PC-9 (cell line): ENCODE data around the gene TENM4. TPM values are rescaled to one million over a fixed set of nuclear protein-coding genes. Genes with fewer than 3 reads are reported as not detected.

ENCODE experiments used
- BruUV-seq: library from RNA; stranded (reverse); fragments of 400-500 nt; replicated peaks from 2 replicates; lab custom pipeline; 2021; lab: Mats Ljungman, UMichigan
- CTCF ChIA-PET: fragments of 300-600 bp; sonication (Branson Sonifier 250); formaldehyde crosslinking; loops from one replicate; lab custom pipeline; 2022; ENCODE audit warnings: antibody characterized with exemption; lab: Charles Lee
- POLR2A ChIA-PET: fragments of 300-600 bp; sonication (Branson Sonifier 250); formaldehyde crosslinking; loops from one replicate; lab custom pipeline; 2022; ENCODE audit warnings: antibody characterized with exemption; ENCODE audit not compliant: unreplicated experiment; lab: Charles Lee
- DNase-seq, 2 experiments: peaks; one replicate each; pipeline versions ENCODE4 v3.0.0 to v3.0.0-alpha.2; 2015 to 2022; ENCODE audit warnings: mixed read lengths in 1 of 2
- H2AFZ ChIP-seq: fragments of 200-600 bp; sonication (generic); 2 replicates; pipeline ENCODE4 v1.8.1; 2017; ENCODE audit warnings: antibody characterized with exemption
- H3F3A ChIP-seq: fragments of 200-600 bp; sonication (generic); 2 replicates; pipeline ENCODE4 v1.8.1; 2017; ENCODE audit warnings: antibody characterized with exemption, mild to moderate bottlenecking, low read depth; ENCODE audit not compliant: insufficient read depth
- H3K27ac ChIP-seq: fragments of 200-600 bp; sonication (generic); 2 replicates; pipeline ENCODE4 v1.6.1; 2016; ENCODE audit warnings: mixed run types
- H3K27me3 ChIP-seq: fragments of 200-600 bp; sonication (generic); 2 replicates; pipeline ENCODE4 v1.6.1; 2016; ENCODE audit warnings: low read depth, mixed run types; ENCODE audit not compliant: insufficient read depth
- H3K36me3 ChIP-seq: fragments of 200-600 bp; sonication (generic); 2 replicates; pipeline ENCODE4 v1.6.1; 2016; ENCODE audit warnings: low read depth, mixed run types
- H3K4me1 ChIP-seq: fragments of 200-600 bp; sonication (generic); replicated peaks from 2 replicates; pipeline ENCODE4 v1.6.1; 2016; ENCODE audit warnings: mixed run types; ENCODE audit not compliant: insufficient read depth
- H3K4me2 ChIP-seq: fragments of 200-600 bp; sonication (generic); 2 replicates; pipeline ENCODE4 v1.6.1; 2017; ENCODE audit warnings: mixed run types
- H3K4me3 ChIP-seq: fragments of 200-600 bp; sonication (generic); 2 replicates; pipeline ENCODE4 v1.6.1; 2016; ENCODE audit warnings: mixed run types
- H3K79me2 ChIP-seq: fragments of 200-600 bp; sonication (generic); 2 replicates; pipeline ENCODE4 v1.6.1; 2017; ENCODE audit warnings: low read depth, mixed run types
- H3K9me2 ChIP-seq: fragments of 200-600 bp; sonication (generic); 2 replicates; pipeline ENCODE4 v1.8.1; 2017; ENCODE audit warnings: mild to moderate bottlenecking; ENCODE audit not compliant: insufficient read depth
- H3K9me3 ChIP-seq: fragments of 200-600 bp; sonication (generic); 2 replicates; pipeline ENCODE4 v1.8.1; 2016; ENCODE audit warnings: low read depth; ENCODE audit not compliant: insufficient read depth
- H4K20me1 ChIP-seq: fragments of 200-600 bp; sonication (generic); 2 replicates; pipeline ENCODE4 v1.8.1; 2017; ENCODE audit not compliant: insufficient read depth
- EZH2 ChIP-seq: fragments of 200-600 bp; sonication (generic); IDR thresholded peaks from 2 replicates; pipeline ENCODE4 v1.8.0; 2017; ENCODE audit warnings: antibody characterized with exemption, low read depth
- intact Hi-C: fragments of 100-400 bp; cut with micrococcal nuclease; formaldehyde crosslinking; loops from one replicate; pipeline ENCODE4 v1.10.0; 2022; ENCODE audit not compliant: unreplicated experiment
- total RNA-seq: library from RNA; stranded (reverse); gene quantifications from 2 replicates; pipeline ENCODE4 v1.2.3, GENCODE V29; 2021
- TF ChIP-seq, protein P1 (sequence below): fragments of 200-600 bp; sonication (generic); conservative IDR thresholded peaks from 2 replicates; pipeline ENCODE4 v1.6.1; 2017; ENCODE audit warnings: mixed run types, antibody characterized with exemption, mild to moderate bottlenecking, moderate library complexity

Gene TENM4
- total RNA-seq, 1 experiment from 2014 or later: not detected

DNA sequence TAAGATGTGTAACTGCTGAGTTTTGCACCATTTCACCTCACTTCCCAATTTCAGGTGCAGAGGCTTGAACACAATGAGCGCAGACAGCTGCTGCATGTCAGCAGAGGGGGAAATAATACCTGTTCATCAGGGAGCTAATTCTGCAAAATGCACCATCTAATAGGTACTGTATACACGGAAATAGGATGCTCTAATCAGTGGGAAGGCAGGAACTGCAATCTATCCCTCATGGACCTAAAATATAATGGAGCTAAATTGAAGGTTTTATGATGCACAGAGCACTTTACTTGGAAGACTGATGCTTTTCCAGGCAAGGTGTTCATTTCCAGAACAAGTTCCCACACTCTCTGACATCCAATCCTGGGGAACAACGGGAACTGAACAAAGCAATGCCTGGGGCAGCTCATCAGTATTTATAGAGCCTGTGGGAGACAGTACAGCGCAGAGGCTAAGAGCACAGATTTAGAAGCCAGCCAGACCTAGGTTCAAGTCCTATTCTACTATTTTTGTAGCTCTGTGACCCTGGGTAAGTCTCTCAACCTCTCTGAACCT, 78.5 kb downstream of the TENM4 start:
- Histone ChIP-seq H3K4me2 (no peak overlapping the region), H2AFZ (no peak overlapping the region), H3K27me3 (peaks cover 29% of the 10 kb centered on the region), H3K4me3 (no peak overlapping the region), H3K27ac (no peak overlapping the region), H3K36me3 (no peaks in the 10 kb centered on the region), H3K79me2 (no peaks in the 10 kb centered on the region), H3K9me2 (no peaks in the 10 kb centered on the region), H4K20me1 (no peaks in the 10 kb centered on the region), H3F3A (no peaks in the 10 kb centered on the region), H3K9me3 (no peaks in the 10 kb centered on the region), H3K4me1 (no peaks in the 10 kb centered on the region)
- POLR2A ChIA-PET: no interaction called here
- CTCF ChIA-PET: no interaction called here
- intact Hi-C loops: no loop called here
- BruUV-seq: no TSS peak
- no peak for DNase-seq
- TF ChIP-seq, protein P1, sequence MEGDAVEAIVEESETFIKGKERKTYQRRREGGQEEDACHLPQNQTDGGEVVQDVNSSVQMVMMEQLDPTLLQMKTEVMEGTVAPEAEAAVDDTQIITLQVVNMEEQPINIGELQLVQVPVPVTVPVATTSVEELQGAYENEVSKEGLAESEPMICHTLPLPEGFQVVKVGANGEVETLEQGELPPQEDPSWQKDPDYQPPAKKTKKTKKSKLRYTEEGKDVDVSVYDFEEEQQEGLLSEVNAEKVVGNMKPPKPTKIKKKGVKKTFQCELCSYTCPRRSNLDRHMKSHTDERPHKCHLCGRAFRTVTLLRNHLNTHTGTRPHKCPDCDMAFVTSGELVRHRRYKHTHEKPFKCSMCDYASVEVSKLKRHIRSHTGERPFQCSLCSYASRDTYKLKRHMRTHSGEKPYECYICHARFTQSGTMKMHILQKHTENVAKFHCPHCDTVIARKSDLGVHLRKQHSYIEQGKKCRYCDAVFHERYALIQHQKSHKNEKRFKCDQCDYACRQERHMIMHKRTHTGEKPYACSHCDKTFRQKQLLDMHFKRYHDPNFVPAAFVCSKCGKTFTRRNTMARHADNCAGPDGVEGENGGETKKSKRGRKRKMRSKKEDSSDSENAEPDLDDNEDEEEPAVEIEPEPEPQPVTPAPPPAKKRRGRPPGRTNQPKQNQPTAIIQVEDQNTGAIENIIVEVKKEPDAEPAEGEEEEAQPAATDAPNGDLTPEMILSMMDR: no peak
- no peak for TF ChIP-seq EZH2

DNA sequence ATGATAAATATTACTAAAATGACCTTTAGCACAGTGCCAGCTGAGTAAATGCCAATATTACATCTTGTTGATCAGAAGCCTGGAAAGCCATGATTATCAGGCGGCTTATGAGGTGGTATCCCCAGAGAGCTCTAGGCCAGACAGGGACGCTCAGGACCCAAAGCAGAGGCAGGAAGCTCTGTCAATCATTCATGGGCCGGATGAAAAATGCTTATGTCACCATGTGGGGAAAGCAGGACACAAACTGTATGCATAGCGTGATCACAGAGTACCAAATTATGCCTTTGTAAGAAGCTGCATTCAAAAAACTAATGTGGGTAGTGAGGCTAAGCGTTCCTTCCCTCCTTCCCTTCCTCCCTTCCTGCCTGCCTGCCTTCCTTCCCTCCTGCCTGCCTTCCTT, 82.6 kb downstream of the TENM4 start:
- no TSS peak for BruUV-seq
- Histone ChIP-seq H3F3A (no peaks in the 10 kb centered on the region), H2AFZ (no peak overlapping the region), H3K4me2 (no peak overlapping the region), H3K4me1 (no peaks in the 10 kb centered on the region), H3K9me2 (no peaks in the 10 kb centered on the region), H3K79me2 (no peaks in the 10 kb centered on the region), H3K9me3 (no peaks in the 10 kb centered on the region), H4K20me1 (no peaks in the 10 kb centered on the region), H3K27ac (no peak overlapping the region), H3K4me3 (no peak overlapping the region), H3K27me3 (peaks cover 32% of the 10 kb centered on the region; the same call in 1 of the 2 replicates), H3K36me3 (no peaks in the 10 kb centered on the region)
- TF ChIP-seq EZH2: no peak
- TF ChIP-seq, protein P1: no peak
- POLR2A ChIA-PET: no interaction called here
- intact Hi-C loops: no loop called here
- no peak for DNase-seq
- CTCF ChIA-PET: no interaction called here

DNA sequence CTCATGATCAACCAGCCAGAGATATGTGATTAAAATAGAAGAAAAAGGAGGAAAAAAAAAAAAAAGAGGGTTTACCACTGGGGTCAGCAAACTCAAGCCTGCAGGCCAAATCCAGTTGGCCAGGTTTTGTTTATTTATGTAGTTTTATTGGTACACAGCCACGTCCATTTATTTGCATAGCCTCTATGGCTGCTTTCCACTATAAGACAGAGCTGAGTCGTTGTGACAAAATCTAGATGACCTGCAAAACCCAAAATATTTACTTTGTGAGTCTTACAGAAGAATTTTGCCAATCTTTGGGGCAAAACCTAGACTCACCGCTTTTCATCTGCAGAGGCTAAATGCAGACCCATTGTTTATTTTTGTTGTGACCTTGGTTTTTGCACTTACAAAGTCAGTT, 87.1 kb downstream of the TENM4 start:
- H3K4me1 ChIP-seq: no peaks in the 10 kb centered on the region
- peaks cover 38% of the 10 kb centered on the region for H3K27me3 ChIP-seq
- BruUV-seq: no TSS peak
- no peaks in the 10 kb centered on the region for H3F3A ChIP-seq
- ChIA-PET POLR2A (no interaction called here), CTCF (no interaction called here)
- H4K20me1 ChIP-seq: no peaks in the 10 kb centered on the region
- no peaks in the 10 kb centered on the region for H3K36me3 ChIP-seq
- no peaks in the 10 kb centered on the region for H3K9me2 ChIP-seq
- H3K79me2 ChIP-seq: no peaks in the 10 kb centered on the region
- intact Hi-C loops: no loop called here
- no peak for DNase-seq
- no peak overlapping the region for H2AFZ ChIP-seq
- no peak overlapping the region for H3K4me2 ChIP-seq
- no peak overlapping the region for H3K27ac ChIP-seq
- H3K9me3 ChIP-seq: no peaks in the 10 kb centered on the region
- TF ChIP-seq, protein P1: no peak
- TF ChIP-seq EZH2: no peak
- H3K4me3 ChIP-seq: no peak overlapping the region
